Stimulated activated CD4-positive, alpha-beta T cell treated with anti-CD3 and anti-CD28 coated beads, Interleukin-2, amount 100 ng/mL, for 24 hours (primary cell): ENCODE data around the gene DNAJB13.

Experiments used
- DNase-seq, 2 donors: peaks; one replicate each; pipeline ENCODE4 v3.0.0-alpha.2; 2020

The DNAJB13 gene

DNA sequence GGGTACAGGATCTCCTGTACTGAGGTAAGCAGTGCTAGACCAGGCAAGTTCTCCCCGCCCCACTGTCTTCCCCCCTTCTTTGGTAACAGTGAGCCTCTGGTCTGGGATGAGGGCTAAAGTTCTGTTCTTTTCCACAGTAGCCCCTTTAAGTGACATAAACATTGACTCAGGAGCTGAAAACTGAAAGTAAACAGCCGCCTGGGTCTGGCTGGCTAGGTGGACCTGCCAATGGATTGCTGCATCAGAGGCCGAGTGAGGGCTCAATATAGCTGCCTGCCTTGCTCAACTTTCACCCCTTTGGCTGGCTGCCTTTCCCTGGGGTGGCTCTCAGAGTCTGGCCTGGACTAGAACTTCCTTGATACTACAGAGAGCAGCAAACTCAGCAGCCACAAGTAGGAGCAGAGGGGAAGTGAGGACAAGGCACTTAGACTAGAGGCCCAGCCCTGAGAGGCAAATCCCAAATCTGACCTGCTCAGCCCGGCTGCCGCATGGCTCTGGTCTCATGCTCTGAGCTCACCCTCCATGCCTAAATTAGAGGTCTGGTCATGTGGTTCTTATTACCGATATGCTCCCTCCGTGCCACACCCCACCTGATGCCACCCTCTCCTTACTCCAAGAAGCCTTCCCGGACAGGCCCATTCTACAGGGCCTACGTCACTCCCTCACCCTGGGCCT lies 67.6 kb downstream of the DNAJB13 start:
- no peak for DNase-seq

DNA sequence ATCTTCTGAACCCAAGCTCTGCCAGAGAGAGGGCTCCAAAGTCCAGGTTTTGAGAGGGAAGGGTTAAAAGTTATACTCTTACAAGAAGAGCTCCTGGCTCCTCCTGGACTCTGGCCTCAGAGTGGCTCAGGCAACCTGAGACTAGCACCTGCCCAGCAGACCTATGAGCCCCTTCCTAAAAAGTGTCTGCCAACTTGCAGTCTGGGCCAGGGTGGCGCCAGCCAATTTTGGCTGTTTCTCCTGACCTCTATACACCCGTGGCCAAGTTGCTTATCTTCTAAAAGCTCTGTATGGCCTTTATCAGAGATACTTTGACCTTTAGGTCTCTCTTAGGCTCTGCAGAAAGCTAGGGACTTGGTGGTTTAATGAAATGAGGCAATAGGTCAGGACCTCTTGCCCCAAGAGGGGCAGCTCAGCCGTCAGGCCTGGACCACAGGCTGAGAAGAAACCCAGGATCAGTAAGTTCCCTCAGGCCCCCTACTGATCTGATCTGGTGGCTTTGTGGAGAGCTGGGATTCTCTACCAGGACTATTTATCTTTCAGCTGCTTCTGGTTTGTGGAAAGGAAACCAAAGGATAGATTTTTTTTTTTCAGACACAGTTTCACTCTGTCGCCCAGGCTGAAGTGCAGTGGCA lies 68.4 kb downstream of the DNAJB13 start:
- no peak for DNase-seq

DNA sequence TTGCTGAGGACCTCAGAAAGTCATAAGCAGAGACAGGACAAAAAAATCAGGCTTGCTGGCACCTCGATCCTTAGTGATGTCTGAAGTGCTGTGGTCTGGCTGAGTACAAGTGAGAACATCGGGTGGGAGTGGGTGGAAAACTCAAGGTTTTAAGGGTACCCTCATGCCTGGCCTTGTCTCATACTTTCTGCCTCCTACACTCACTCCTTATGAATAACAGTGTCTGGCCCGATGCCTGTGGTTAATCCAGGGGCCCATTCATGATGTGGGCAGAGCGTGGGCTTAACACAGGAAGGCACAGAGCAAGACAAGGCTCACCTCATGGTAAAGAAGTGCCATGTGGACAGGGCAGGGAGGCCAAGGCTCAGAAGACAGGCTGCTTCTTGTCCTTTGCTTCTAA lies 69.0 kb downstream of the DNAJB13 start:
- DNase-seq: peak; percentile 67 to 71
